ENCODE measurements around the gene GALNT18.

- TF ChIP-seq CTCF (conservative IDR thresholded peaks at IDR 0.05) = no peak
- no peak for TF ChIP-seq EZH2 (IDR thresholded peaks at IDR 0.05; ENCODE audit: low read depth)
Observed at GRCh38 chr11:11496879-11497278, 124.9 kb downstream of the GALNT18 start.
